Osteocyte (in vitro differentiated cells): ENCODE data around the gene BRD7. TPM values are rescaled to one million over a fixed set of nuclear protein-coding genes. Genes with fewer than 3 reads are reported as not detected.

Source experiments
- DNase-seq: peaks from one replicate; pipeline ENCODE4 v3.0.0; 2021; ENCODE audit warnings: mixed read lengths; ENCODE audit not compliant: unreplicated experiment; ENCODE audit errors: extremely low spot score
- H3K27ac Mint-ChIP-seq: one replicate; pipeline ENCODE4 v1.8.0; 2021; ENCODE audit warnings: mild to moderate bottlenecking, mixed read lengths; ENCODE audit not compliant: unreplicated experiment
- H3K27me3 Mint-ChIP-seq: one replicate; pipeline ENCODE4 v1.8.0; 2021; ENCODE audit warnings: mixed read lengths; ENCODE audit not compliant: unreplicated experiment
- H3K36me3 Mint-ChIP-seq: one replicate; pipeline ENCODE4 v1.8.0; 2021; ENCODE audit warnings: mixed read lengths; ENCODE audit not compliant: unreplicated experiment
- H3K4me1 Mint-ChIP-seq: one replicate; pipeline ENCODE4 v1.8.0; 2021; ENCODE audit warnings: mixed read lengths; ENCODE audit not compliant: unreplicated experiment
- H3K4me3 Mint-ChIP-seq: one replicate; pipeline ENCODE4 v1.8.0; 2021; ENCODE audit warnings: mild to moderate bottlenecking, moderate library complexity, mixed read lengths; ENCODE audit not compliant: unreplicated experiment
- H3K9me3 Mint-ChIP-seq: one replicate; pipeline ENCODE4 v1.8.0; 2021; ENCODE audit warnings: mixed read lengths; ENCODE audit not compliant: unreplicated experiment
- CTCF ChIP-seq: fragments of 200-600 bp; sonication (generic); IDR thresholded peaks from 2 replicates; pipeline ENCODE4 v1.5.0; 2021; ENCODE audit warnings: antibody characterized with exemption, mild to moderate bottlenecking, moderate library complexity
- total RNA-seq: library from RNA; stranded (reverse); gene quantifications from 2 replicates; pipeline ENCODE4 v1.2.1, GENCODE V29; 2021

The BRD7 gene
- total RNA-seq, 1 donor from 2014 or later: 72.3 TPM

DNA sequence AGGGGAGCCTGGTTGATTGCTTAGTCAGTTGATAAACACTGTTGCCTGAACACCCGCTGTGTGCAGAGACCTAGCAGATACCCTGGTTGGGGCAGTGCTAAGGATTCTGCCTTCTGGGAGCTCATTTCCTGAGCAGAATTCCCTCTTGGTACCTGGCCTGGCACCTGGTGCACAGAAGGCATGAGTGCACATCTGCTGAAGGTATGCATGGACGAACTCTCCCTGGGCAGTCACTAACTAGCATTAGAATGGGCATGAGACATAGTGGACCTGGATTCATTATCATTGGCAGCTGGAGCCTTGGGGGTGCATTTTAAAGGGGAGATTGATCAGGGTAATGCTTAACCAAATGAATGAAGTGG lies 89.3 kb downstream of the BRD7 start:
- DNase-seq: no peak
- Mint-ChIP-seq H3K27ac (no peak overlapping the region), H3K27me3 (peaks cover 3% of the 10 kb centered on the region), H3K4me3 (no peak overlapping the region), H3K4me1 (peaks cover 4% of the 10 kb centered on the region), H3K9me3 (peaks cover 9% of the 10 kb centered on the region), H3K36me3 (peaks cover 5% of the 10 kb centered on the region)
- TF ChIP-seq CTCF: no peak

DNA sequence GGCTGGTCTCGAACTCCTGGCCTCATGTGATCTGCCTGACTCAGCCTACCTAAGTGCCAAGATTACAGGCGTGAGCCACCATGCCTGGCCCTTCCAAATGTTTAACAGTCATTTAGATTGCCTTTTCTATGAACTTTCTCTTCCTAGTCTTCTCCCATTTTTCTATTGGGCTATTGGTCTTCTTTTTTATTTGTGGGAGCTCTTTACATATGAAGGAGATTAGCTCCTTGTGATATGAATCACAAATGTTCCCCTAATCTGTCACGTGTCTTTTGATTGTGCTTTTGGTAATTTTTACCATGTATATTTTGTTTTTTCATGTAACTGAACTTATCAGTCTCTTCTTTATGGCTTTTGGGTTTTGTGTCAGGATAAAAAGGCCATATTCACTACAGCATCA lies 90.5 kb downstream of the BRD7 start:
- Mint-ChIP-seq H3K27ac (no peak overlapping the region), H3K27me3 (peaks cover 3% of the 10 kb centered on the region), H3K9me3 (peaks cover 9% of the 10 kb centered on the region), H3K4me3 (no peak overlapping the region), H3K4me1 (no peaks in the 10 kb centered on the region), H3K36me3 (peaks cover 5% of the 10 kb centered on the region)
- TF ChIP-seq CTCF: no peak
- no peak for DNase-seq

DNA sequence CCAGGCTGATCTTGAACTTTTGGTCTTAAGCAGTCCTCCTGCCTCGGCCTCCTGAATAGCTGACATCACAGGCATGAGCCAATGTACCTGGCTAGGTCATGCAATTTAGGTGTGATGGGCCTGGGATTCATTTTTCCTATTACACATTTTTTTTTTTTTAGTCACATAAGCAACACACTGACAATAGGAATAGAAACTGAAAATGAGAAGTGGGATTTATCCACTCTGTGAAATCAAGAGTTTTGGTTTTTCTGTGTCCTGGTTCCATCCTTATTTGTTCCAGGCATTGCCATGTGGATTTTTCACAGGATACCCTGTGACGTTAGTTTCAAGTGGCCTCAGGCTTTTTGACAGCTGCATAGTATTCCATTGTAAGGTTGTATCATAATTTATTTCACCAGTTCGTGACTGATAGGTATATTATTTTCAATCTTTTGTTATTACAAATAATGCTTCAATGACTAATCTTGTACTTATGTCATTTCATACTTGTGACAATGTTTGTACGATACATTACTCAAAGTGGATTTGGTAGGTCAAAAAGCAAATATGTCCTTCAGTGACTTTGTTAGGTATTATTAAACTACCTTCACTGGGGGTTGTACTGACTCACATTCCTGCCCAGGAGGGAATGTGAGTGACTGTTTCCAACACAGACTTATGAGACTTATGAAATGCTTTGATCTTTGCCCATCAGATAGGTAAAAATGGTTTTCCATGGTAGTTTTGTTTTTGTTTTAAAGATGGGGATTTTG lies 91.8 kb downstream of the BRD7 start:
- no peak overlapping the region for H3K4me3 Mint-ChIP-seq
- H3K27me3 Mint-ChIP-seq: peaks cover 3% of the 10 kb centered on the region
- no peak for DNase-seq
- H3K4me1 Mint-ChIP-seq: no peaks in the 10 kb centered on the region
- H3K9me3 Mint-ChIP-seq: peaks cover 9% of the 10 kb centered on the region
- TF ChIP-seq CTCF: no peak
- peaks cover 5% of the 10 kb centered on the region for H3K36me3 Mint-ChIP-seq
- H3K27ac Mint-ChIP-seq: no peak overlapping the region

DNA sequence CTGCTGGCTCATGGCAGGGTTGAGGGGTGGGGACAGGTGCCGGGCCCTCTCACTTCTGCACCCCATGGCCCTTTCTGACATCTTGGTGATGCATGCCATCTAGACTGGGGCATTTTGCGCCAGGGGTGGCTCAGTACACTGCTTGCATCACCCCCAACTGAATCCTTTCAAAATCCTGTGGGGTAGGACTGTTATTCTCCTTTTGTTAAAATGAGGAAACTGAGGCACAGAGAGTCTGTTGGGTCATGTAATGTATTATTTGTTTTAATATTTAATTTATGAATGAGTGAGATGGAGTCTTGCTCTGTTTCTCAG lies 92.5 kb downstream of the BRD7 start:
- Mint-ChIP-seq H3K36me3 (peaks cover 5% of the 10 kb centered on the region), H3K27me3 (peaks cover 3% of the 10 kb centered on the region), H3K9me3 (peaks cover 9% of the 10 kb centered on the region), H3K4me1 (no peaks in the 10 kb centered on the region), H3K4me3 (no peak overlapping the region), H3K27ac (no peak overlapping the region)
- no peak for TF ChIP-seq CTCF
- DNase-seq: no peak

- peaks cover 5% of the 10 kb centered on the region for H3K36me3 Mint-ChIP-seq
- no peak for TF ChIP-seq CTCF
- peaks cover 3% of the 10 kb centered on the region for H3K27me3 Mint-ChIP-seq
- no peak overlapping the region for H3K4me3 Mint-ChIP-seq
- H3K4me1 Mint-ChIP-seq: no peaks in the 10 kb centered on the region
- no peak for DNase-seq
- no peak overlapping the region for H3K27ac Mint-ChIP-seq
- H3K9me3 Mint-ChIP-seq: peaks cover 9% of the 10 kb centered on the region
These were observed 93.1 kb downstream of the BRD7 start for GRCh38 chr16:50275428-50276325.
